Measurements from ENCODE around the gene GRIA3. TPM values are rescaled to one million over a fixed set of nuclear protein-coding genes. Genes with fewer than 3 reads are reported as not detected.

GRIA3 gene
- total RNA-seq, 1 experiment from 2014 or later = not detected

DNA sequence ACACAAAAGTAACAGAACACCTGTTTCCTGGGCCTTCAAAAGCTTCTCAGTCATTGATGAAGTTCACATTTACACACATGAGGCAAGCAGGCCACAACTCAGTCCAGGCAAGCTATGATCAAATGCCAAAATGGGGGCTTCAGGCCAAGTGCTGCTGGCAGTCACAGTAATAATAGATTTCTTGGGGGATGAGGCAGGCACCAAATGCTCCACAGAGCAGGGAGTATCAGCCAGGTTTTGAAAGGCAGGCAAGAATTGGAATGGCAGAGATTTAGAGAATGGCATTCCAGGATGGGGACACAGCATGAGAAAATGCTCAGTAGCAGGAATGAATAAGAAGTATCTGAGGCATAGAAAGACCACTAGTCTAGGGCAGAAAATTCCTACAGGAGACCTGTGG, 52.8 kb downstream of the GRIA3 start:
- Histone ChIP-seq H3K4me2 (ENCODE audit: low read length) (no peak overlapping the region), H4K20me1 (ENCODE audit: insufficient read depth) (no peaks in the 10 kb centered on the region), H3K79me2 (ENCODE audit: insufficient read depth, low read length) (no peaks in the 10 kb centered on the region), H3K4me3 (replicated peaks in 1 of 2; ENCODE audit: low read depth in 1 of 2, low read length in 2 of 2) (no peak overlapping the region), H3K36me3 (ENCODE audit: control insufficient read depth in 1 of 2, insufficient read depth in 2 of 2, low read length in 2 of 2) (no peaks in the 10 kb centered on the region), H3K27me3 (ENCODE audit: insufficient read depth, low read length) (no peaks in the 10 kb centered on the region), H2AFZ (ENCODE audit: low read depth, low read length, poor library complexity, severe bottlenecking) (no peak overlapping the region), H3K27ac (ENCODE audit: low read depth, low read length) (no peak overlapping the region), H3K9me3 (ENCODE audit: control insufficient read depth in 1 of 2, insufficient read depth in 1 of 2, low read depth in 1 of 2, low read length in 2 of 2) (no peaks in the 10 kb centered on the region), H3K4me1 (ENCODE audit: control insufficient read depth in 1 of 2, insufficient read depth in 2 of 2, low read length in 2 of 2) (no peaks in the 10 kb centered on the region), H3K9me2 (ENCODE audit: insufficient read depth) (no peaks in the 10 kb centered on the region), H3K9ac (ENCODE audit: low read length) (no peak overlapping the region)
- DNase-seq (ENCODE audit: low read depth, low spot score) (no peak), ATAC-seq (no peak)
- no TSS peak for BruUV-seq (replicated peaks)
- CTCF ChIA-PET = no interaction called here
- RAD21 ChIA-PET (ENCODE audit: low non-redundant PET in 1 of 2, low total read pairs in 2 of 2, uncharacterized antibody in 2 of 2, unreplicated experiment in 2 of 2) = no interaction called here
- POLR2A ChIA-PET = no interaction called here
- no peak for TF ChIP-seq SP1 (IDR thresholded peaks at IDR 0.05; ENCODE audit: low read depth)
- TF ChIP-seq POLR2A (IDR thresholded peaks at IDR 0.05; ENCODE audit: borderline replicate concordance, extremely low read depth, insufficient read depth, insufficient read length) = no peak
- TF ChIP-seq, protein P1, sequence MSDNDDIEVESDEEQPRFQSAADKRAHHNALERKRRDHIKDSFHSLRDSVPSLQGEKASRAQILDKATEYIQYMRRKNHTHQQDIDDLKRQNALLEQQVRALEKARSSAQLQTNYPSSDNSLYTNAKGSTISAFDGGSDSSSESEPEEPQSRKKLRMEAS (IDR thresholded peaks at IDR 0.05) = no peak
- TF ChIP-seq YY1 (IDR thresholded peaks at IDR 0.05; ENCODE audit: extremely low read depth, insufficient replicate concordance, low read depth, low read length) = no peak
- TF ChIP-seq TCF7L2 (IDR thresholded peaks at IDR 0.05; ENCODE audit: borderline replicate concordance, extremely low read depth, insufficient read depth, insufficient read length) = no peak
- intact Hi-C loops (cut with micrococcal nuclease) = no loop called here

DNA sequence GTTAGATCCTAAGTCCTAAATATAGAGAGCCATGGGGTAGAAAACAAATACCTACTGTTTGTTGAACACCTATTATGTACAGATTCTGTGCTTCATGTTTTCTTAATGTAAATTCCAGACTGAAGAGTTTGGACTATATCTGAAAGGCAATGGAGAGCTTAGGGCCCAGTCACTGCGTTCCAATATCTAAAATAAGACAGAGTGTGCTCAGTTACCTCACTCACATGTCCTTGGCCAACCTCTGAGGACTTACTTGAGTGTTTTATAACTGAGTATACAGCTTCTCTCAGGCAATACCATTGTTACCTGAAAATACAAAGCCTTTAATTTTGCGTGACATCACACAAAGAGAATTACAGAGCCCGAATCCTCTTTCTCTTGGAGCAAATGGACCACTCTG, 53.2 kb downstream of the GRIA3 start:
- RAD21 ChIA-PET (ENCODE audit: low non-redundant PET in 1 of 2, low total read pairs in 2 of 2, uncharacterized antibody in 2 of 2, unreplicated experiment in 2 of 2) = no interaction called here
- H3K79me2 ChIP-seq (ENCODE audit: insufficient read depth, low read length) = no peaks in the 10 kb centered on the region
- no peak overlapping the region for H3K27ac ChIP-seq (ENCODE audit: low read depth, low read length)
- H3K9me2 ChIP-seq (ENCODE audit: insufficient read depth) = no peaks in the 10 kb centered on the region
- no peaks in the 10 kb centered on the region for H3K9me3 ChIP-seq (ENCODE audit: control insufficient read depth in 1 of 2, insufficient read depth in 1 of 2, low read depth in 1 of 2, low read length in 2 of 2)
- POLR2A ChIA-PET = no interaction called here
- TF ChIP-seq ELF1 (IDR thresholded peaks at IDR 0.05; ENCODE audit: borderline replicate concordance, low read depth) = no peak
- no peak for TF ChIP-seq SIN3A (IDR thresholded peaks at IDR 0.05; ENCODE audit: low read depth)
- TF ChIP-seq CBX3 (IDR thresholded peaks at IDR 0.05; ENCODE audit: low read depth) = no peak
- TF ChIP-seq JUND (IDR thresholded peaks at IDR 0.05) = no peak
- TF ChIP-seq SRF (IDR thresholded peaks at IDR 0.05; ENCODE audit: low read depth) = no peak
- TF ChIP-seq SP1 (IDR thresholded peaks at IDR 0.05; ENCODE audit: low read depth) = no peak
- no peak for TF ChIP-seq POLR2A (IDR thresholded peaks at IDR 0.05; ENCODE audit: borderline replicate concordance, extremely low read depth, insufficient read depth, insufficient read length)
- no peak for TF ChIP-seq RAD21 (IDR thresholded peaks at IDR 0.05; ENCODE audit: low read depth)
- TF ChIP-seq, protein P2, sequence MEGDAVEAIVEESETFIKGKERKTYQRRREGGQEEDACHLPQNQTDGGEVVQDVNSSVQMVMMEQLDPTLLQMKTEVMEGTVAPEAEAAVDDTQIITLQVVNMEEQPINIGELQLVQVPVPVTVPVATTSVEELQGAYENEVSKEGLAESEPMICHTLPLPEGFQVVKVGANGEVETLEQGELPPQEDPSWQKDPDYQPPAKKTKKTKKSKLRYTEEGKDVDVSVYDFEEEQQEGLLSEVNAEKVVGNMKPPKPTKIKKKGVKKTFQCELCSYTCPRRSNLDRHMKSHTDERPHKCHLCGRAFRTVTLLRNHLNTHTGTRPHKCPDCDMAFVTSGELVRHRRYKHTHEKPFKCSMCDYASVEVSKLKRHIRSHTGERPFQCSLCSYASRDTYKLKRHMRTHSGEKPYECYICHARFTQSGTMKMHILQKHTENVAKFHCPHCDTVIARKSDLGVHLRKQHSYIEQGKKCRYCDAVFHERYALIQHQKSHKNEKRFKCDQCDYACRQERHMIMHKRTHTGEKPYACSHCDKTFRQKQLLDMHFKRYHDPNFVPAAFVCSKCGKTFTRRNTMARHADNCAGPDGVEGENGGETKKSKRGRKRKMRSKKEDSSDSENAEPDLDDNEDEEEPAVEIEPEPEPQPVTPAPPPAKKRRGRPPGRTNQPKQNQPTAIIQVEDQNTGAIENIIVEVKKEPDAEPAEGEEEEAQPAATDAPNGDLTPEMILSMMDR (IDR thresholded peaks at IDR 0.05 in 2 of 3, conservative IDR thresholded peaks at IDR 0.05 in 1 of 3; ENCODE audit: borderline replicate concordance in 1 of 3, insufficient read depth in 1 of 3, low read depth in 2 of 3, low read length in 2 of 3) = no peak
- no peak for TF ChIP-seq ZFX (IDR thresholded peaks at IDR 0.05)
- TF ChIP-seq, protein P3, sequence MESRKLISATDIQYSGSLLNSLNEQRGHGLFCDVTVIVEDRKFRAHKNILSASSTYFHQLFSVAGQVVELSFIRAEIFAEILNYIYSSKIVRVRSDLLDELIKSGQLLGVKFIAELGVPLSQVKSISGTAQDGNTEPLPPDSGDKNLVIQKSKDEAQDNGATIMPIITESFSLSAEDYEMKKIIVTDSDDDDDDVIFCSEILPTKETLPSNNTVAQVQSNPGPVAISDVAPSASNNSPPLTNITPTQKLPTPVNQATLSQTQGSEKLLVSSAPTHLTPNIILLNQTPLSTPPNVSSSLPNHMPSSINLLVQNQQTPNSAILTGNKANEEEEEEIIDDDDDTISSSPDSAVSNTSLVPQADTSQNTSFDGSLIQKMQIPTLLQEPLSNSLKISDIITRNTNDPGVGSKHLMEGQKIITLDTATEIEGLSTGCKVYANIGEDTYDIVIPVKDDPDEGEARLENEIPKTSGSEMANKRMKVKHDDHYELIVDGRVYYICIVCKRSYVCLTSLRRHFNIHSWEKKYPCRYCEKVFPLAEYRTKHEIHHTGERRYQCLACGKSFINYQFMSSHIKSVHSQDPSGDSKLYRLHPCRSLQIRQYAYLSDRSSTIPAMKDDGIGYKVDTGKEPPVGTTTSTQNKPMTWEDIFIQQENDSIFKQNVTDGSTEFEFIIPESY (IDR thresholded peaks at IDR 0.05; ENCODE audit: extremely low read depth, insufficient replicate concordance, low read length) = no peak
- TF ChIP-seq FOSL1 (IDR thresholded peaks at IDR 0.05; ENCODE audit: low read depth) = no peak
- TF ChIP-seq YY1 (IDR thresholded peaks at IDR 0.05; ENCODE audit: extremely low read depth, insufficient replicate concordance, low read depth, low read length) = no peak
- H3K4me1 ChIP-seq (ENCODE audit: control insufficient read depth in 1 of 2, insufficient read depth in 2 of 2, low read length in 2 of 2) = no peaks in the 10 kb centered on the region
- intact Hi-C loops (cut with micrococcal nuclease) = no loop called here
- H2AFZ ChIP-seq (ENCODE audit: low read depth, low read length, poor library complexity, severe bottlenecking) = no peak overlapping the region
- CTCF ChIA-PET = no interaction called here
- no peaks in the 10 kb centered on the region for H4K20me1 ChIP-seq (ENCODE audit: insufficient read depth)
- no peak for DNase-seq (ENCODE audit: low read depth, low spot score)
- H3K4me3 ChIP-seq (replicated peaks in 1 of 2; ENCODE audit: low read depth in 1 of 2, low read length in 2 of 2) = no peak overlapping the region
- H3K9ac ChIP-seq (ENCODE audit: low read length) = no peak overlapping the region
- BruUV-seq (replicated peaks) = no TSS peak
- no peak for ATAC-seq
- H3K36me3 ChIP-seq (ENCODE audit: control insufficient read depth in 1 of 2, insufficient read depth in 2 of 2, low read length in 2 of 2) = no peaks in the 10 kb centered on the region
- H3K27me3 ChIP-seq (ENCODE audit: insufficient read depth, low read length) = no peaks in the 10 kb centered on the region
- H3K4me2 ChIP-seq (ENCODE audit: low read length) = no peak overlapping the region
